HuH-7.5 (cell line): Measurements from ENCODE around the gene ZFYVE21.
"Not testable (repeated sequence)": the region's sequence is repeated elsewhere in the genome, so short reads cannot be mapped to it uniquely, and the experiment has no call there.

Source experiments
- DNase-seq: peaks from one replicate; pipeline ENCODE4 v3.0.0; 2011; ENCODE audit warnings: low spot score

Gene ZFYVE21

GRCh38 chr14:103763730-103764488 lies 48.3 kb downstream of the ZFYVE21 start:
- DNase-seq, result no peak

GRCh38 chr14:103765526-103765925 lies 49.9 kb downstream of the ZFYVE21 start:
- DNase-seq, result no peak

- peak; percentile 15 for DNase-seq
Observed at GRCh38 chr14:103767336-103767894, 51.8 kb downstream of the ZFYVE21 start.

- no peak for DNase-seq
Observed at GRCh38 chr14:103770500-103770899, 54.9 kb downstream of the ZFYVE21 start.

- DNase-seq, result no peak
Observed at GRCh38 chr14:103770902-103771301, 55.3 kb downstream of the ZFYVE21 start.

GRCh38 chr14:103772078-103772712 lies 56.6 kb downstream of the ZFYVE21 start:
- no peak for DNase-seq

GRCh38 chr14:103773521-103773920 lies 57.9 kb downstream of the ZFYVE21 start:
- no peak for DNase-seq

GRCh38 chr14:103775506-103775905 lies 59.9 kb downstream of the ZFYVE21 start:
- DNase-seq, result no peak

- not testable (repeated sequence) for DNase-seq
Observed at GRCh38 chr14:103776319-103776718, 60.7 kb downstream of the ZFYVE21 start.

GRCh38 chr14:103782376-103782775 lies 66.8 kb downstream of the ZFYVE21 start:
- DNase-seq, result no peak
